Activated CD4-positive, CD25-positive, alpha-beta regulatory T cell treated with anti-CD3 and anti-CD28 coated beads, Interleukin-2, amount 50 U/mL, for 24 hours (primary cell): ENCODE measurements around the gene TALDO1.

Source experiments
- ATAC-seq, 2 donors: fragments of 150-1000 bp; cut with Tn5 transposase; one replicate each; pipeline ENCODE4 v1.10.0; 2021; ENCODE audit warnings: mild to moderate bottlenecking in 1 of 2, moderate library complexity in 1 of 2

The TALDO1 gene

GRCh38 chr11:770642-771616 lies 23.7 kb downstream of the TALDO1 start:
- ATAC-seq, result no peak

- ATAC-seq, result no peak
These were observed 24.4 kb downstream of the TALDO1 start for GRCh38 chr11:771617-772204.

DNA sequence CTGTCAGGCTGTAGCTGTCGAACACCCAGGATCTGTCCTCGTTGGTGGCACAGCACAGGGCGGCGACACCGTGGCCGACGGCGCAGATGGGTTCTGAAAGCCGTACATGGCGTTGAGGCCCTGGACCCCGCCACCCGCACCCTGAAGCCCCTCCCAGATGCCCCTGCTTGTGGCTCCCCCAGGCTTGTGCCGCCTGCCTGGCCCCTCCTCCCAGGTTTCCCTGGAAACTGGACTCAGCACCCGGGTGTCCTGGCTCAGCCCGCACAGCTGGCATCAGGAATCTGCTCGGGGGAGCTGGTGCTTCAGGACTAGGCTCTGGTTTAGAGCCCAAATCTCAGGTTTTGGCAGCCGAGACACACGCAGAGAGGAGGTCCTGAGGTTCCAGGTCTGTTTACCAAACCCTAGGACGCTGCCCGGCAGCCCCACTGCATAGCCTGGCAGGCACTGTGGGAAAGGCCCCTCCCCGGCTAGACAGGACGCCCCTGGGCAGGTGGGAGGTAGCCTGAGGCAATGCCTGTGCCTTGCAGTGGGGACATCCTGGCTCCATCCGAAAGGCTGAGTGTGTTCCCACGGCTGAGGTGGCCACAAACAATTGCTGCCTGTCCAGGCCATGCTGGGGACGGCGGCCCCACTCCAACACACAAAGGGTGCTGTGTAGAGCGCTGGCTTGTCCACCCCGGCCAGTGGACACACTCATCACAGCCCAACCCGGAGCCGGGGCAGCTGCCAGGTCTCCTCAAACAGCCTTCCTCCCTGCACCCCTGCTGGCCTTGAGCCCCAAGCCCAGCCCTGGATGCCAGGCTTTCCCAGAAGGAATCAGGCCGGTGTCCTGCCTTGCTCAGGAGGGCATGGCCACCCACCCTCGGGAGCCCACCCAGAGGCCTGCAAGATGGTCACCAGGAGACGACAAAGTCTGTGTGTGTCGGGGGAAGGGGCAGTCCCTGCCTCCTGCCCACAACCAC lies 25.4 kb downstream of the TALDO1 start:
- ATAC-seq, result no peak

- ATAC-seq, result no peak
These were observed 26.2 kb downstream of the TALDO1 start for GRCh38 chr11:773425-773824.

DNA sequence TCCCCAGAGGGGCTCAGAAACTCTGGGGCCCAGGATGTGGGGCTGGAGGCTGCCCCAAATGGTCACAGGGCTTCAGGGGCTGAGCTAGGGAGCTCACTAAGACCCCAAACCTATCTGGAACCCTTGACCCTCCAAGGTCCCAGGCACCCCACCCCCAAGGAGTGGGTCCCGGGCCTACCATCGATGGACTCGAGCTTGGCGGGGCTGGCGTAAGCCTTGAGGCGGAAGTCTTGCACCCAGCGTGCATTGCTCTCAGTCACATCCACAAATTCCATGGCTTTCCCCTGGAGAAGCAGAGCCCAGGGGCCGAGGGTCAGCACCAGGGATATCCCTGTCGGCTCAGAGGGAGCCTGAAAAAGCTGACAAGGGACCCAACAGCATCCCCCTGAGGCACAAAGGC lies 26.6 kb downstream of the TALDO1 start:
- ATAC-seq, result no peak

- no peak for ATAC-seq
These were observed 27.8 kb downstream of the TALDO1 start for GRCh38 chr11:774873-775592.

DNA sequence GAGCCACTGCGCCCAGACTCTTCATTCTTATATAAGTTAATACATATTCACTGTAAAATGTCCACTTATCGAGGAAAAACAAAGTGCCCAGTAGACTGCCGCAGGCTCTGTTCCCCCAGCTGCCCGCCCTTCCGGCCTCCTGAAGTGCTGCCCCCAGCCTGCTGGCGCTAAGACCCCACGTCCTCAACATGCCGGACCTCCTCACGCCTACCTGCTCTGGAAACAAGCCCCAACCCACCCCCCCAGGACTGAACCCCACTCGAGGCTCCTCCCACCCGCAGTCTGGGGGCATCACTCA lies 28.9 kb downstream of the TALDO1 start:
- ATAC-seq, result no peak

GRCh38 chr11:776561-777287 lies 29.5 kb downstream of the TALDO1 start:
- ATAC-seq, result peak; percentile 41 to 55

DNA sequence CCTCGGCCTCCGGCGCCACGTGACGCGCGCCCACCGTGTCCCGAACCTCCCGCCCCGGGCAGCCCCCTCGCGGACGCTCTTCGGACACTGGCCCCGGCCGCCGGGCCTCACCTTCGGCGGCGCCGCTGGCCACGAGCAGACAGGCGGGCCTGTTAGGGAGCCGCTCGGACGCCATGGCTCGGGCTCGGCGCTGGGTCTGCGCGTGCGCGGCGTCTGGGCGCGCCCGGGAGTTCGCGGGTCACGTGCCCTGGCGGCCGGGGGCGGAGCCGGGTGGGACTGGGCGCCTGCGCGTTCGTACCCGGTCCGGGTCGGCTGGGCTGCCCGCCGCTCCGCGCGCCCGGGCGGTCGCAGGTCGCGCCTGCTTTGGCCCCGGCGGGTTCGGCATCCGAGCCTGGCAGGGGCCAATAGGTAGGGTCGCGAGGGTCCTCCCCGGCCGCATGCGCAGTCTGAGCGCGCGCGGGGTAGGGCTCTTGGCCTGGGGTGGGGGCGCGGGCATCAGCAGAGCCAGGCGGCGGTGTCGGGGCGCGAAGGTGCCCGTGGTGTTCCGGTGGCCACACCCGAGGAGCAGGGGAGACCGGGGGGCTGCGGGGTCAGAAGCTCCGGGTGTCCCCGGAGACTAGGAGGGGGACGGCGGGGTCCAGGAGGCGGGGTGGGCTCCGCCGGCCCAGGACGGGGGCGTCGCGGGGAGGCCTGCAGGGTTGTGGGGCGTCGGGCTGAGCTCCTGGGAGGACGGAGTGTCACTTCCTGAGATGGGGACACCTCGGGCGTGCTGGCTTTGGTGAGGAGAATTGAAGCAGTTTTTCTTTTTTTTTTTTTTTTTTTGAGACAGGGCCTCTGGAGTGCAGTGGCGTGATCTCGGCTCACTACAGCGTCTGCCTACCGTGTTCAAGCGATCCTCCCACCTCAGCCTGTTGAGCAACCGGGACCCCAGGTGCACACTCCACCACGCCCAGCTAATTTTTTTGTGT lies 30.3 kb downstream of the TALDO1 start, which contains the start of gene GATD1:
GATD1 (minus strand) TSS at position 200 of the 968 bp plus-strand sequence; CDS start at position 175, 25 bp downstream.
- peak; percentile 84 to 86 for ATAC-seq

- ATAC-seq, result no peak
These were observed 32.0 kb downstream of the TALDO1 start for GRCh38 chr11:778976-779954.

DNA sequence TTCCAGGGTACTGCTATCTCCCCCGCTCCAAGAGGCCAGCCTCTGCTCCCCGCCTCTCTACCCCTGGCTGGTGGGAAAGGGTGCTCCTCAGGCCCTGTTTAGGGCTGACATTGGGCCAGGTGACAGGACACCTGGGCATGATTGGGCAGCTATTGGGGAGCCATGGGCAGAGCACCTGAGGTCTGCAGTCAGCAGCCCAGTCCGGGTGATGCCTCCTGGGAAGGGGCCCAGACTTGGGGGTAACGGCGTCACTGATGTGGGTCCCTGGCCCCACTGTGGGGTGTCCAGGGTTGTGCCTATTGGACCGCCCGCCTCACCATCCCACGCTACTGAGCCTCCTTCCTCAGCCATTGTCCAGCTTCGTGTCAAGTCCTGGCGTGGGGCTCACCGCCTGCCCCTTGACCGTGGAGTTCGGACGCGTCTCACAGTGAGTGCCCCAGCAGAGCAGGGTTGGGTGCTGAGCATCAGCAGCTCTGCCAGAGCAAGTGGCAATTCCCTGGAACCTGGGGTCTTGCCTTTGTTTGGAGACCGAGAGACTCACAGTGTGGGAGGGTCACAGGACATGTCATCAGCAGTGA lies 32.8 kb downstream of the TALDO1 start:
- ATAC-seq, result no peak

DNA sequence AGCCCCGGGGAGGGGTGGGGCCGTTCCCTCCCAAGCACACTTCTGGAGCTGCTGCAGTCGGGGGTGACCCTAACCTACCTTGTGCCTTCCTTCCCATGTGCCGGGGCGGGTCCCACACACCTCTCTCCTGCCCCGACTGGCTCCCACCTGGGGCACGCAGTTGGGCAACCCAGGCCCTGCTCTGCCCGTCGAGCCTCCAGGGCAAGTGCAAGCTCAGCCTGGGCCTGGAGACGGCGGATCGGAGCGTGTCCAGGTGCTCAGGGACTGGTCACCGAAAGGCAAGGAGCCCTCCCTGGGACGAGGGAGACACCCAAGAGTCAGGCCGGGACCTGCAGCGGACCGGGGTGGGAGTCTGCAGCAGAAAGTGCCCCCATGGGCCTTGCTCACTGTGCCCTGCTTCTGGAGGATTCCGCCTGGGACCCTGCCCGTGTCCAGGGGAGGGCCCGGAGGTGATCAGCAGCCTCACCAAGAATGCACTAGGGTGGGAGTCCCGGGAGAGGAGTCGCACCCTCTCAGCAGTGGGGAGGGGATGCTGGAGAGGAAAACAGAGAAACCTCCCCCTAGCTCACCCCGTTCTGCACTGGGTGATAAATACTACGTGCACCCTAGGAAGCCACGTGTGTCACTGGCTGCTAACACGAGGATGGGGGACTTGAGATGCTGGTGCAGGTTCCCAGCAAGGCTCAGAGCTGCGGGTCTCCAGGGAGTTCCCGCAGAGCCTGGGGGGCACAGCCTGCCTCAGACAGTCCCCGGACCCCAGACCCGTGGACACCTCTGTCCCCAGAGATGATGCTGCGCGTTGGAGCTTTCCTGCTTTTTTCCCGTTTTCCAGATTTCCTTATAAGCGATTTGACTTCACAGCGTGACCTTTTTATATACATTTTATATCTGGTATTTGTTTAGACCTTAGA lies 35.3 kb downstream of the TALDO1 start:
- no peak for ATAC-seq

DNA sequence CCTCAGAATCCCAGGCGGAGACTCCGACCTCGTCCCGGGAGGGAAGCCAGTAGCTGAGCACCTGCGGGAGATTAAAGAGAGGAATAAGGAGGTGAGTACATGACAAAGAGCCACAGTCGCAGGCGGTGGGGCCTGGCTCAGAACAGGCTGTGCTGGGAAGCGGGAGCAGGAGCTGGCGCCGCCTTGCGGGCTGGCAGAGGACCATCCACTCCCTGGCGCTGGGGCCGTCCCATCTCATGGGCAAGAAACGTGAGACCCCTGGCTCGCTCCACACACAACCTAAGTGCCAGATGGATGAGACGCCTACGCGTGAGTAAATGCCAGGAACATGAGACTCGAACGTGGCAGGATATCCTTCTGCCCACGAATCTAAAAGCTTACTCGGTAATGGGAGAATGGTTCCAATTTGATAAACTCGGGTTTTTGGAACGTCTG lies 36.3 kb downstream of the TALDO1 start:
- peak in 1 of 2 donors; percentile 74 for ATAC-seq

GRCh38 chr11:786235-787083 lies 39.2 kb downstream of the TALDO1 start:
- ATAC-seq, result no peak

DNA sequence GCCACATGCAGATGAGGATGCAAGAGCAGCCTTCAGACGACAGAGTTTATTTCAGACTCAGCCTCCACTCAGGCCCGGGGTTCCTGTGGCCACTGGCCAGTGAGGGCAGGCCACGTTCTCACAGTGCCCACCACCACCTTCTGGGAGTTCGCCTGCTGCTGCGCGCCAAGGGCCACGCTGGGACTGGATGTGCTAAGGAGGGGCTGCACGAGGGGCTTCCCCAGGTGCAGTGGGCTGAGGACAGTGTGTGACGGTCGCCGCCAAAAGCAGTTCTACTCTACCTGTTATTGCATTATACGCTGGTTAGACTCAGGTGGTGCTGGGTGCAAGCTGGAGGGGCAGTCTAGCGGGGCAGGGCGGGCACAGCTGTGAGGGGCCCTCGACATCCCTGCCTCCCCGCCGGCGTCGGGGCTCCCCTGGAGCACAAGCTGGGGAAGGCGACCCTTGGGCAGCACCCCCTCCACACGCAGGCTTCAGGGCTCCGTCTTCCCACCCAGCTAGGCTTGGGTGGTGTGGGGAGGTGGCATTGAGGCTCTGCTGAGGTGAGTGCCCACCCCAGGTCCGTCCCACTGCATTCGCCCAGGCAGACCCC lies 39.9 kb downstream of the TALDO1 start:
- no peak for ATAC-seq

- ATAC-seq, result no peak
These were observed 40.9 kb downstream of the TALDO1 start for GRCh38 chr11:788009-788640.
